HEK293 (cell line): ENCODE measurements around the gene APBB2.

ENCODE experiments used
- CTCF ChIA-PET: fragments of 350-600 bp; formaldehyde crosslinking; extraction: SDS; loops from one replicate; lab custom pipeline; 2021; ENCODE audit warnings: antibody characterized with exemption; lab: Yijun Ruan, JAX
- POLR2A ChIA-PET: fragments of 300-600 bp; formaldehyde crosslinking; extraction: SDS; loops from one replicate; lab custom pipeline; 2020; ENCODE audit warnings: antibody characterized with exemption, inconsistent platforms; lab: Yijun Ruan, JAX
- H3K27ac ChIP-seq: fragments of 200-500 bp; sonication (Bioruptor generic); 2 replicates; pipeline ENCODE4 v1.5.1; 2014; ENCODE audit warnings: low read depth, low read length, control low read depth, inconsistent platforms; ENCODE audit errors: extremely low read depth
- H3K36me3 ChIP-seq, 2 experiments: fragments of 200-500 bp in 1 of 2; sonication (Bioruptor generic) in 1 of 2; 1 replicate in 1 of 2; 2 replicates in 1 of 2; pipeline ENCODE4 v1.5.1; 2014 to 2017; ENCODE audit warnings: inconsistent platforms in 2 of 2, low read length in 2 of 2; ENCODE audit not compliant: control insufficient read depth in 2 of 2, insufficient read depth in 1 of 2
- H3K4me1 ChIP-seq: fragments of 200-500 bp; sonication (Bioruptor generic); 2 replicates; pipeline ENCODE4 v1.5.1; 2014; ENCODE audit warnings: mild to moderate bottlenecking, low read length, inconsistent platforms; ENCODE audit not compliant: control insufficient read depth, insufficient read depth
- H3K4me3 ChIP-seq: 2 replicates; pipeline ENCODE4 v1.5.1; 2011; ENCODE audit warnings: low read depth, mild to moderate bottlenecking, control low read depth, low read length, moderate library complexity
- H3K9me3 ChIP-seq: fragments of 200-500 bp; sonication (Bioruptor generic); 2 replicates; pipeline ENCODE4 v1.5.1; 2014; ENCODE audit warnings: low read depth, low read length, inconsistent platforms; ENCODE audit not compliant: control insufficient read depth, insufficient read depth
- EGR2 ChIP-seq: fragments of 450-650 bp; formaldehyde crosslinking; IDR thresholded peaks from 2 replicates; pipeline ENCODE4 v1.5.1; 2016; ENCODE audit warnings: low read depth, missing biosample characterization, missing genetic modification characterization
- MYNN ChIP-seq: fragments of 450-650 bp; formaldehyde crosslinking; IDR thresholded peaks from 2 replicates; pipeline ENCODE4 v1.5.1; 2016; ENCODE audit warnings: missing biosample characterization, missing genetic modification characterization, borderline replicate concordance
- MZF1 ChIP-seq: fragments of 450-650 bp; formaldehyde crosslinking; IDR thresholded peaks from 2 replicates; pipeline ENCODE4 v1.5.1; 2017; ENCODE audit warnings: missing biosample characterization, missing genetic modification characterization, borderline replicate concordance
- PRDM6 ChIP-seq: fragments of 450-650 bp; formaldehyde crosslinking; IDR thresholded peaks from 2 replicates; pipeline ENCODE4 v1.5.1; 2017; ENCODE audit warnings: missing biosample characterization, missing genetic modification characterization
- RBAK ChIP-seq: fragments of 450-650 bp; formaldehyde crosslinking; IDR thresholded peaks from 2 replicates; pipeline ENCODE4 v1.5.1; 2016; ENCODE audit warnings: missing biosample characterization, missing genetic modification characterization
- ZEB2 ChIP-seq: fragments of 450-650 bp; formaldehyde crosslinking; IDR thresholded peaks from 2 replicates; pipeline ENCODE4 v1.5.1; 2016; ENCODE audit warnings: missing biosample characterization, missing genetic modification characterization
- ZFHX2 ChIP-seq: fragments of 450-650 bp; formaldehyde crosslinking; conservative IDR thresholded peaks from 2 replicates; pipeline ENCODE4 v1.5.1; 2016; ENCODE audit warnings: missing biosample characterization, missing genetic modification characterization
- ZFP3 ChIP-seq: fragments of 450-650 bp; formaldehyde crosslinking; IDR thresholded peaks from 2 replicates; pipeline ENCODE4 v1.5.1; 2016; ENCODE audit warnings: low read depth, missing biosample characterization, missing genetic modification characterization
- ZNF146 ChIP-seq: fragments of 450-650 bp; formaldehyde crosslinking; IDR thresholded peaks from 2 replicates; pipeline ENCODE4 v1.5.1; 2016; ENCODE audit warnings: missing biosample characterization, missing genetic modification characterization
- ZNF394 ChIP-seq: fragments of 450-650 bp; formaldehyde crosslinking; IDR thresholded peaks from 2 replicates; pipeline ENCODE4 v1.5.1; 2016; ENCODE audit warnings: missing biosample characterization, missing genetic modification characterization, mild to moderate bottlenecking, moderate library complexity, borderline replicate concordance
- ZNF404 ChIP-seq: fragments of 450-650 bp; formaldehyde crosslinking; IDR thresholded peaks from 2 replicates; pipeline ENCODE4 v1.5.1; 2017; ENCODE audit warnings: missing biosample characterization, missing genetic modification characterization
- ZNF561 ChIP-seq: fragments of 450-650 bp; IDR thresholded peaks from 2 replicates; pipeline ENCODE4 v1.5.1; 2018; ENCODE audit warnings: missing biosample characterization, missing genetic modification characterization, borderline replicate concordance
- ZNF629 ChIP-seq: fragments of 450-650 bp; formaldehyde crosslinking; IDR thresholded peaks from 2 replicates; pipeline ENCODE4 v1.5.1; 2017; ENCODE audit warnings: missing biosample characterization, missing genetic modification characterization
- TF ChIP-seq, protein P1 (sequence below): fragments of 450-650 bp; formaldehyde crosslinking; IDR thresholded peaks from 2 replicates; pipeline ENCODE4 v1.5.1; 2016; ENCODE audit warnings: missing biosample characterization, missing genetic modification characterization
- TF ChIP-seq, protein P2 (sequence below): fragments of 450-650 bp; formaldehyde crosslinking; IDR thresholded peaks from 2 replicates; pipeline ENCODE4 v1.5.1; 2016; ENCODE audit warnings: missing biosample characterization, missing genetic modification characterization
- TF ChIP-seq, protein P3 (sequence below): fragments of 450-650 bp; formaldehyde crosslinking; IDR thresholded peaks from 2 replicates; pipeline ENCODE4 v1.5.1; 2017; ENCODE audit warnings: missing biosample characterization, missing genetic modification characterization

Gene APBB2

DNA sequence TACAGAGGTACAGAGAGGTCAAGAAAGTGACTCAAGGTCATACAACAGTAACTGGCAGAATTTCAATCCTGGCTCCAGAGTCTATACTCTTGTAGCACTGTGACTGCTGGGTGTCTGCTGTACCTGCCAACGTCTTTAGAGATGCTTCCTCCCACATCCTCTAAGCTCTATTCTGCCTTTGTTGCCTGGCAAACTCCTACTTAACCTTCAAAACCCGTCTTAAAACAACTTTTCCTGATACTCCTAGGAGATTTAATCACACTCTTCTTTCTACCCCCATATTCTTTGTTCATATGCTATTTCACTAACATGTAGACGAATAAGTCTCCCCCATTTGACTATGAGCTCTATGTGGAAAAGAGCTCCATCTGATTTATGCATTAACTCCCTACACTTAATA is 16.8 kb downstream of the APBB2 start:
- Histone ChIP-seq H3K4me3 (no peak overlapping the region), H3K36me3 (no peaks in the 10 kb centered on the region), H3K27ac (no peak overlapping the region), H3K4me1 (no peaks in the 10 kb centered on the region), H3K9me3 (no peaks in the 10 kb centered on the region)
- POLR2A ChIA-PET: no interaction called here
- no peak for TF ChIP-seq ZNF561 (tag by site-specific recombination)
- TF ChIP-seq, protein P1, sequence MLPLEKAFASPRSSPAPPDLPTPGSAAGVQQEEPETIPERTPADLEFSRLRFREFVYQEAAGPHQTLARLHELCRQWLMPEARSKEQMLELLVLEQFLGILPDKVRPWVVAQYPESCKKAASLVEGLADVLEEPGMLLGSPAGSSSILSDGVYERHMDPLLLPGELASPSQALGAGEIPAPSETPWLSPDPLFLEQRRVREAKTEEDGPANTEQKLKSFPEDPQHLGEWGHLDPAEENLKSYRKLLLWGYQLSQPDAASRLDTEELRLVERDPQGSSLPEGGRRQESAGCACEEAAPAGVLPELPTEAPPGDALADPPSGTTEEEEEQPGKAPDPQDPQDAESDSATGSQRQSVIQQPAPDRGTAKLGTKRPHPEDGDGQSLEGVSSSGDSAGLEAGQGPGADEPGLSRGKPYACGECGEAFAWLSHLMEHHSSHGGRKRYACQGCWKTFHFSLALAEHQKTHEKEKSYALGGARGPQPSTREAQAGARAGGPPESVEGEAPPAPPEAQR (tag by site-specific recombination): no peak
- peak; percentile 87 for TF ChIP-seq ZFP3
- CTCF ChIA-PET: no interaction called here

GRCh38 chr4:41196633-41197332 is 17.6 kb downstream of the APBB2 start:
- ChIA-PET CTCF (interaction anchor here (0.7 kb wide), 1 partner anchor 53 kb away, joined by 3 read pairs; no protein-coding TSS in a partner anchor), POLR2A (no interaction called here)
- H3K4me3 ChIP-seq: no peak overlapping the region

GRCh38 chr4:41192136-41192535 is 22.2 kb downstream of the APBB2 start:
- POLR2A ChIA-PET: no interaction called here
- Histone ChIP-seq H3K36me3 (no peaks in the 10 kb centered on the region), H3K4me1 (peaks cover 8% of the 10 kb centered on the region), H3K9me3 (no peaks in the 10 kb centered on the region), H3K27ac (no peak overlapping the region), H3K4me3 (no peak overlapping the region)
- no peak for TF ChIP-seq ZFHX2 (tag by site-specific recombination)
- TF ChIP-seq ZNF404 (tag by site-specific recombination): no peak
- no peak for TF ChIP-seq EGR2 (tag by site-specific recombination)
- TF ChIP-seq MZF1 (tag by site-specific recombination): peak; percentile 93; the same call in 1 of the 2 replicates
- no peak for TF ChIP-seq RBAK (tag by site-specific recombination)
- no peak for TF ChIP-seq ZEB2 (tag by site-specific recombination)
- TF ChIP-seq, protein P2, sequence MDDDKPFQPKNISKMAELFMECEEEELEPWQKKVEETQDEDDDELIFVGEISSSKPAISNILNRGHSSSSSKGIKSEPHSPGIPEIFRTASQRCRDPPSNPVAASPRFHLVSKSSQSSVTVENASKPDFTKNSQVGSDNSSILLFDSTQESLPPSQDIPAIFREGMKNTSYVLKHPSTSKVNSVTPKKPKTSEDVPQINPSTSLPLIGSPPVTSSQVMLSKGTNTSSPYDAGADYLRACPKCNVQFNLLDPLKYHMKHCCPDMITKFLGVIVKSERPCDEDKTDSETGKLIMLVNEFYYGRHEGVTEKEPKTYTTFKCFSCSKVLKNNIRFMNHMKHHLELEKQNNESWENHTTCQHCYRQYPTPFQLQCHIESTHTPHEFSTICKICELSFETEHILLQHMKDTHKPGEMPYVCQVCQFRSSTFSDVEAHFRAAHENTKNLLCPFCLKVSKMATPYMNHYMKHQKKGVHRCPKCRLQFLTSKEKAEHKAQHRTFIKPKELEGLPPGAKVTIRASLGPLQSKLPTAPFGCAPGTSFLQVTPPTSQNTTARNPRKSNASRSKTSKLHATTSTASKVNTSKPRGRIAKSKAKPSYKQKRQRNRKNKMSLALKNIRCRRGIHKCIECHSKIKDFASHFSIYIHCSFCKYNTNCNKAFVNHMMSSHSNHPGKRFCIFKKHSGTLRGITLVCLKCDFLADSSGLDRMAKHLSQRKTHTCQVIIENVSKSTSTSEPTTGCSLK (tag by site-specific recombination): no peak
- 0 out of 2 replicates have a peak, but pooled peaks have one; percentile 8 for TF ChIP-seq ZNF146 (tag by site-specific recombination)
- TF ChIP-seq ZNF394 (tag by site-specific recombination): no peak
- no peak for TF ChIP-seq MYNN
- TF ChIP-seq, protein P3, sequence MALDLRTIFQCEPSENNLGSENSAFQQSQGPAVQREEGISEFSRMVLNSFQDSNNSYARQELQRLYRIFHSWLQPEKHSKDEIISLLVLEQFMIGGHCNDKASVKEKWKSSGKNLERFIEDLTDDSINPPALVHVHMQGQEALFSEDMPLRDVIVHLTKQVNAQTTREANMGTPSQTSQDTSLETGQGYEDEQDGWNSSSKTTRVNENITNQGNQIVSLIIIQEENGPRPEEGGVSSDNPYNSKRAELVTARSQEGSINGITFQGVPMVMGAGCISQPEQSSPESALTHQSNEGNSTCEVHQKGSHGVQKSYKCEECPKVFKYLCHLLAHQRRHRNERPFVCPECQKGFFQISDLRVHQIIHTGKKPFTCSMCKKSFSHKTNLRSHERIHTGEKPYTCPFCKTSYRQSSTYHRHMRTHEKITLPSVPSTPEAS (tag by site-specific recombination): no peak
- CTCF ChIA-PET: no interaction called here

More at GRCh38 chr4:41196633-41197332, 17.6 kb downstream of the APBB2 start:
- Histone ChIP-seq H3K36me3 (no peaks in the 10 kb centered on the region), H3K9me3 (no peaks in the 10 kb centered on the region), H3K4me1 (no peaks in the 10 kb centered on the region), H3K27ac (no peak overlapping the region)
- TF ChIP-seq ZNF629 (no peak), PRDM6 (tag by site-specific recombination) (peak; percentile 15; the same call in 1 of the 2 replicates)
